CD4-positive, alpha-beta T cell (primary cell): ENCODE data around the gene PRXL2B. TPM values are rescaled to one million over a fixed set of nuclear protein-coding genes. Genes with fewer than 3 reads are reported as not detected.

Experiments
- ATAC-seq: fragments of 200-7000 bp; cut with Tn5 transposase; one replicate; pipeline ENCODE4 v1.10.0; 2022; ENCODE audit warnings: mild to moderate bottlenecking; ENCODE audit not compliant: poor library complexity
- CTCF ChIA-PET: fragments of 350-600 bp; sonication (Branson Sonifier 250); formaldehyde crosslinking; loops from one replicate; lab custom pipeline; 2021; ENCODE audit warnings: antibody characterized with exemption, inconsistent platforms; lab: Charles Lee
- POLR2A ChIA-PET: fragments of 350-600 bp; sonication (Branson Sonifier 250); formaldehyde crosslinking; loops from one replicate; lab custom pipeline; 2021; ENCODE audit warnings: antibody characterized with exemption, inconsistent platforms; lab: Charles Lee
- DNase-seq, 14 experiments: peaks; one replicate each; pipeline ENCODE4 v3.0.0-alpha.2; 2013 to 2020; ENCODE audit warnings: mixed read lengths in 2 of 14
- H3K27ac ChIP-seq, 2 donors: one replicate each; pipeline versions ENCODE4 v1.5.1 to v1.7.0; 2013; ENCODE audit warnings: low read length in 2 of 2, low read depth in 1 of 2, mild to moderate bottlenecking in 1 of 2
- H3K27me3 ChIP-seq, 2 experiments: 1 replicate in 1 of 2; 2 replicates in 1 of 2; pipeline versions ENCODE4 v1.6.1 to v1.7.0; 2013; ENCODE audit warnings: low read length in 2 of 2, control low read depth in 1 of 2, mild to moderate bottlenecking in 1 of 2, moderate library complexity in 1 of 2; ENCODE audit not compliant: insufficient read depth in 2 of 2, control insufficient read depth in 1 of 2
- H3K36me3 ChIP-seq: one replicate; pipeline ENCODE4 v1.6.1; 2013; ENCODE audit warnings: low read length, control low read depth; ENCODE audit not compliant: insufficient read depth
- H3K4me1 ChIP-seq: one replicate; pipeline ENCODE4 v1.6.1; 2013; ENCODE audit warnings: low read length, control low read depth; ENCODE audit not compliant: insufficient read depth
- H3K4me3 ChIP-seq: one replicate; pipeline ENCODE4 v1.5.1; 2013; ENCODE audit warnings: mild to moderate bottlenecking, low read length, moderate library complexity
- H3K9me3 ChIP-seq, 2 experiments: 1 replicate in 1 of 2; 2 replicates in 1 of 2; pipeline versions ENCODE4 v1.6.1 to v1.7.0; 2013; ENCODE audit warnings: low read length in 2 of 2, mild to moderate bottlenecking in 2 of 2, control low read depth in 1 of 2, moderate library complexity in 1 of 2; ENCODE audit not compliant: control insufficient read depth in 1 of 2, insufficient read depth in 1 of 2
- H3K27ac Mint-ChIP-seq: one replicate; pipeline ENCODE4 v1.8.0; 2020; ENCODE audit warnings: mixed read lengths
- H3K27me3 Mint-ChIP-seq: one replicate; pipeline ENCODE4 v1.8.0; 2021; ENCODE audit warnings: mixed read lengths
- H3K36me3 Mint-ChIP-seq: one replicate; pipeline ENCODE4 v1.8.0; 2021; ENCODE audit warnings: low read depth, mixed read lengths
- H3K4me1 Mint-ChIP-seq: one replicate; pipeline ENCODE4 v1.8.0; 2021; ENCODE audit warnings: low read depth, mixed read lengths
- H3K4me3 Mint-ChIP-seq: one replicate; pipeline ENCODE4 v1.8.0; 2020; ENCODE audit warnings: mild to moderate bottlenecking, mixed read lengths
- H3K9me3 Mint-ChIP-seq: one replicate; pipeline ENCODE4 v1.8.0; 2020; ENCODE audit warnings: mixed read lengths
- CTCF ChIP-seq: fragments of 200-600 bp; IDR thresholded peaks from one replicate; pipeline ENCODE4 v1.8.0; 2022; ENCODE audit warnings: antibody characterized with exemption, mild to moderate bottlenecking
- intact Hi-C, 2 experiments: fragments of 100-400 bp; cut with DNase I in 1 of 2; cut with micrococcal nuclease in 1 of 2; formaldehyde crosslinking; loops; one replicate each; pipeline versions ENCODE4 v1.15.1 to v1.9.0; 2023 to 2025; cut with DNase I, micrococcal nuclease
- total RNA-seq, 174 experiments: library from RNA in 2 of 174; stranded (reverse) in 2 of 174; gene quantifications; one replicate each; pipeline ENCODE4 v1.2.3 and lab custom pipeline; 2021 to 2026

PRXL2B gene
- total RNA-seq, 2 experiments from 2014 or later, result 11.0 to 12.8 TPM

DNA sequence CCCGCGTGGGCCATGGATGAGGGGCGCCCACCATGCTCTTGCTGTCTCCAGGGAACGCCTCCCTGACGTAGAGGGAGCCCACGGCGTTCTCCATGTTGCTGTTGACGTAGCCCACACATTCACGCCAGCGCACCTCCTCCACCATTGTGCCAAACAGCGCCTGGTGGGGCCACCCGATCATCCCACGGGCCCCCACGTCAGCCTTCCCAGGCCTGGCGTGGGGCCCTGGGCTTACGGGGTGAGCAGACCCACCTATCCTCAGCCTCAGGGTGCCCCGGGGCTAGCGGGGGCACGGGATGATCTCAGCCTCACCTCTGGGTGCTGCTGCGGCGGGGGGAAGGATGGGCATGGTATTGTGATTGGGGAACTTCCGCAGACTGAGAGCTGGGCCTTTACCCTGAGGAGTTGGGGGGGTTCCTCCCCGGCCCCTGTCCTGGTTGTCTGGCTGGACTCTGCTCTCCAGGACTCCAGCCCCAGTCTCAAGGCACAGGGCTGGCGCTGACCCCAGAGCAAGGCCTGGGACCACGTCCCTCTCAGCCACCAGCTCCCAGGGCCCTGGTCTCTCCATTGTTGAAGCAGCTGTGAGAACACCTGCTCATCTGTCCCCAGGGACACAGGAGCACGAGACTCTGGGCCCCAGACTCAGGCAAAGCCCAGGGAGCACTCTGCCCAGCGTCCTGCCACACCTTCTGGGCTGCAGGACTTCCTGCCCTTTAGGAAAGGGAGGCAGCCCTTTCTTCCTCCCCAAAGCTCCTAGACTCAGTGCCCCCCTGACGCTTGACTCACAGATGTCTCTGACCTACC, 10.2 kb downstream of the PRXL2B start:
- Histone ChIP-seq H3K27me3 (no peaks in the 10 kb centered on the region), H3K27ac (no peak overlapping the region), H3K4me3 (no peak overlapping the region), H3K9me3 (no peaks in the 10 kb centered on the region), H3K36me3 (no peaks in the 10 kb centered on the region), H3K4me1 (peaks cover 9% of the 10 kb centered on the region)
- Mint-ChIP-seq H3K4me3 (no peak overlapping the region), H3K9me3 (no peaks in the 10 kb centered on the region), H3K4me1 (peaks cover 5% of the 10 kb centered on the region), H3K27ac (no peak overlapping the region), H3K36me3 (no peaks in the 10 kb centered on the region), H3K27me3 (no peaks in the 10 kb centered on the region)
- TF ChIP-seq CTCF, result no peak
- DNase-seq (no peak), ATAC-seq (no peak)
- ChIA-PET CTCF (no interaction called here), POLR2A (no interaction called here)
- intact Hi-C loops, result no loop called here

DNA sequence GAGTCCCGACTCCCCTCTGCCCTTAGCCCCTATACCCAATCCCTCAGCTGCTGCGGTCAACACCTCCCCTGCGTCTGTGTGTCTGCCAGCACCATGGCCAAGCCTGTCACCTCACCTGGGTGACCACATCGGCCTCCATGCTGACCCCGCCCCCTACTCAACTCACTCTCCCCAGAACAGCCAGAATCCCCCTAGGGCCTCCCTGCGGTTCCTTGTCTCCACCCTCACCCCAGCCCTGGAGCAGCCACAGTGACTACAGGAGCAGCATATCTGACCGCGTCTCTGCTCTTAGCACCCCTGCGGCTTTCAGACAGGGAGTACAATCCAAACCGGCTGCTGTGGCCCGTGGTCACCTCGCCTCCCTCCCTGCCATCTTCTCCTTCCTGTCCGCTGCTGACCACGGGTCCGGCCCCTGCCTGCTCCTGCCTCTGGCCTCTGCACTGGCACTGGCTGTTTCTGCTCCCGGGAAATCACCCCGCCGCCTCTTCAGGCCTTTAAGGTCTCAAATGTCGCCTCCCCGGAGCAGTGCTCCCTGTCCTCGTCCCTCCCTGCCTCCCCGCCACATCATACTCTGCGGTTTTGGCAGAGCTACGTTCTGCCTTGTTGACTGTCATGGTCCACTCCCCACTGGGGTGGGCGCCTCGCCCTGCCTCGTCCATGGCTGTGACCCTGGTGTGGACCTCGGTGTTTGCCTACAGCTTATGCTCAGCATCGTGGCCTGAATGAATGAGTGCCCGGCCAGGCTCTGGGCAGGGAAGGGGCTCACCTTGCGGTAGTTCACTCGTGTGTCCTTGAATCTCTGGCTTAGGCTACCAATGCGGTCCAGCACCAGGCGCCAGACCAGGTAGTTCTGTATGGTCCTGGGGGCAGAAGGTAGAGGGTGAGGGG, 11.1 kb downstream of the PRXL2B start:
- H3K4me3 Mint-ChIP-seq, result peak overlapping the region; percentile 38
- ChIA-PET CTCF (no interaction called here), POLR2A (no interaction called here)
- intact Hi-C loops, result no loop called here
- H3K4me3 ChIP-seq, result no peak overlapping the region
- no peaks in the 10 kb centered on the region for H3K9me3 ChIP-seq
- no peaks in the 10 kb centered on the region for H3K27me3 Mint-ChIP-seq
- H3K27me3 ChIP-seq, result no peaks in the 10 kb centered on the region
- H3K9me3 Mint-ChIP-seq, result no peaks in the 10 kb centered on the region
- peaks cover 3% of the 10 kb centered on the region for H3K4me1 Mint-ChIP-seq
- no peak overlapping the region for H3K27ac ChIP-seq
- no peak overlapping the region for H3K27ac Mint-ChIP-seq
- DNase-seq (peak in 1 of 14 experiments; percentile 12), ATAC-seq (no peak)
- TF ChIP-seq CTCF, result no peak
- H3K4me1 ChIP-seq, result peaks cover 6% of the 10 kb centered on the region
- no peaks in the 10 kb centered on the region for H3K36me3 Mint-ChIP-seq
- H3K36me3 ChIP-seq, result no peaks in the 10 kb centered on the region

- Histone ChIP-seq H3K27me3 (no peaks in the 10 kb centered on the region), H3K4me3 (no peak overlapping the region), H3K4me1 (no peaks in the 10 kb centered on the region), H3K36me3 (no peaks in the 10 kb centered on the region), H3K27ac (no peak overlapping the region), H3K9me3 (peaks cover 0 to 4% of the 10 kb centered on the region in 2 experiments)
- DNase-seq (no peak), ATAC-seq (no peak)
- intact Hi-C loops, result no loop called here
- Mint-ChIP-seq H3K27ac (no peak overlapping the region), H3K27me3 (no peaks in the 10 kb centered on the region), H3K4me3 (no peak overlapping the region), H3K4me1 (no peaks in the 10 kb centered on the region), H3K36me3 (no peaks in the 10 kb centered on the region), H3K9me3 (no peaks in the 10 kb centered on the region)
- ChIA-PET CTCF (no interaction called here), POLR2A (no interaction called here)
- TF ChIP-seq CTCF, result no peak
Measured at GRCh38 chr1:2598329-2598931, 11.9 kb downstream of the PRXL2B start.
